ENCODE measurements around the gene SEMA3A.
"Not testable (repeated sequence)": the region's sequence is repeated elsewhere in the genome, so short reads cannot be mapped to it uniquely, and the experiment has no call there.

Gene SEMA3A

DNA sequence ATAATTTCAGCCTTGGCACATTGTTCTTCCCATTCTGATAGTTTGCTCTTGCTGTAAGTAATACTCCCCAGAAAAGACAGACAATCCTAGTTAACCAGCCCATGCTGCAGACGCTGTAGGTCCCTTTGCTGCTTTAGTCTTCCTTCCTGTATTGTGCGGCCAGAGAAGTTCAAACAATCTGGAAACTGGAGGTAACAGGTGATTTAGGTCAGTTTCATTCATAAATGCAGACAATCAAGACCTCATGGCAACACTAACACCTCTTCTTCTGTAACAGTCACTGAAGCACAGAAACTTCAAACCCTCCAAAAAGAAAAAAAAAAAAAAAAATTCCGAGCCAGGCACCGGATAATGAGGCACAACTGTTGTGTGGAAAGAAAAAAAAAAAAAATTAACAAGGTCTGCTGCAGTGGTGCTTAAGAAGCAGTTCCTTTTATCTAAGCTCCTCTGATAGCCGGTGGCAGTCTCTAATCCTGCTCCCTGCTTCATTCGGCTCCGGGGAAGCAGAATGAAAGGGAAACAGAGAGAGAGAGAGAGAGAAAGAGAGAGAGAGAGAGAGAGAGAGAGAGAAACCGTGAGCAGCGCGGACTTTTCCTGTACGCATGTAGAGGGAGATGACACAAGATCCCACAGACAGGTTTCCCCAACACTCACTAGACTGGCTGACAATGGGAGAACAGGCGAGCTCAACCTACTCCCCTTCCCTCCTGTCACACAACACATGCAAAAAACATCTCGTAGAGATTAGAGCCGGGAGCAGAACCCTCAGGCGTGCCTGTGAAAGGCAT is at the start of gene SEMA3A:
Gene SEMA3A (minus strand): TSS at position 306 of the 788 bp plus-strand sequence. CDS start 203 bp downstream, at position 103.
- Mint-ChIP-seq H3K36me3 (no peaks in the 10 kb centered on the region), H3K4me1 (peaks cover 45% of the 10 kb centered on the region), H3K4me3 (peak within 1 kb of the TSS; percentile 94), H3K27ac (peak within 1 kb of the TSS; percentile 84), H3K27me3 (no peaks in the 10 kb centered on the region), H3K9me3 (no peaks in the 10 kb centered on the region)

DNA sequence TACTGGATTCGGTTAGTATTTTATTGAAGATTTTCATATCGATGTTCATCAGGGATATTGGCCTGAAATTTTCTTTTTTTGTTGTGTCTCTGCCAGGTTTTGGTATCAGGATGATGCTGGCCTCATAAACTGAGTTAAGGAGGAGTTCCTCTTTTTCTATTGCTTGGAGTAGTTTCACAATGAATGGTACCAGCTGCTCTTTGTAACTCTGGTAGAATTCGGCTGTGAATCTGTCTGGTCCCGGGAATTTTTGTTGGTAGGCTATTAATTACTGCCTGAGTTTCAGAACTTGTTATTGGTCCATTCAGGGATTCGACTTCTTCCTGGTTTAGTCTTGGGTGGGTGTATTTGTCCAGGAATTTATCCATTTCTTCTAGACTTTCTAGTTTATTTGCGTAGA is 48.4 kb upstream of the SEMA3A start:
- not testable (repeated sequence) for H3K4me3 Mint-ChIP-seq, H3K36me3 Mint-ChIP-seq, H3K27me3 Mint-ChIP-seq, H3K27ac Mint-ChIP-seq, H3K4me1 Mint-ChIP-seq
- H3K9me3 Mint-ChIP-seq: peaks cover 19% of the 10 kb centered on the region

- H3K4me1 Mint-ChIP-seq: peaks cover 3% of the 10 kb centered on the region
- H3K36me3 Mint-ChIP-seq: peaks cover 2% of the 10 kb centered on the region
- H3K27me3 Mint-ChIP-seq: no peaks in the 10 kb centered on the region
- no peak overlapping the region for H3K27ac Mint-ChIP-seq
- peaks cover 10% of the 10 kb centered on the region for H3K9me3 Mint-ChIP-seq
- no peak overlapping the region for H3K4me3 Mint-ChIP-seq
These were observed 44.0 kb upstream of the SEMA3A start for GRCh38 chr7:84238596-84238995.

DNA sequence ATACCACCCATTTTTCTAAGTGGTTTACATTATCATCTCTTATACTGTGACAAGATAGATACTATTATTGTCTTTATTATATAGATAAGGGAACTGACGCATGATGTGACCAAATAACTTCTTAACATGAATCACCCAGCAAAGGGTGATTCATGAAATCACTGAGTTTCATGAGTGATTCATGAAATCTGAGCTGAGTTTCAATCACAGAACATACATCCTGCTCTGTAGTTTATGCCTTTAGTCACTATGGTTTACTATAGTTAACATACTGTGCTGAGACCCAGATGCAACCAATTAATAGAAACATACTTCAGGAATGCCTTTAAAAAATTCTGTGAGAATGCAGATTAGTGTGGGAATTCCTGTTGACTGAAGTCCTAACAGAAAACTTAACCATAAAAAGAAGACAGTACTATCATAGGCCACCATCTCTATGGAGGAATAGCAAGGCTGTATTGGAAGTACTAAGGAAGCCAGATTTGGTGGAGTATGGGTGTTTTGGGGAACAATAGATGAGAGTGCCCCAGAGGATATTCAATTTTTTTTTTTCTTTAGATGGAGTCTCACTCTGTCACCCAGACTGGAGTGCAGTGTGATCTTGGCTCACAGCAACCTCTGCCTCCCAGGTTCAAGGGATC is 43.1 kb upstream of the SEMA3A start:
- Mint-ChIP-seq H3K4me1 (peaks cover 4% of the 10 kb centered on the region), H3K27ac (no peak overlapping the region), H3K4me3 (no peak overlapping the region), H3K36me3 (peaks cover 2% of the 10 kb centered on the region), H3K27me3 (no peaks in the 10 kb centered on the region), H3K9me3 (peaks cover 4% of the 10 kb centered on the region)

DNA sequence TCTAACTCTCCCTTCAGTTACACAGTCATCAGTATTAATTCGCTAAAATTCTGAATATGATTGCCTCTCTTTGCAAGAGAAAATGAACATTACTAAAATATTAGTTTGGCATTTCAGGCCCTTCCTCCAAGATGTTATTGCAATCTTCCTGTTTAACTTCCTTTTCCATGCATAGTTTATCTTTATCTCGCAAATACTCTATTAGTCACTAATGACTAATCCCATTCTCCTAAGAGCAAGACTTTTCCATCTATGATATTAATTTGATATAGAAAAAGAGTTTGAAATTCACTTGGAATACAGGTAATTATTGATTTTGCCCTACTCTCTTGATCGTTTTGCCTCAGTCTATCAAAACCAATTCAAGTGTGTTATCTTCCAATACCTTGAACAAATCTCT is 41.8 kb upstream of the SEMA3A start:
- Mint-ChIP-seq H3K4me1 (peaks cover 8% of the 10 kb centered on the region), H3K9me3 (peaks cover 4% of the 10 kb centered on the region), H3K27ac (no peak overlapping the region), H3K36me3 (peaks cover 2% of the 10 kb centered on the region), H3K27me3 (no peaks in the 10 kb centered on the region), H3K4me3 (no peak overlapping the region)

GRCh38 chr7:84232646-84233045 is 38.1 kb upstream of the SEMA3A start:
- H3K36me3 Mint-ChIP-seq: no peaks in the 10 kb centered on the region
- H3K4me3 Mint-ChIP-seq: no peak overlapping the region
- no peaks in the 10 kb centered on the region for H3K9me3 Mint-ChIP-seq
- H3K27ac Mint-ChIP-seq: no peak overlapping the region
- H3K27me3 Mint-ChIP-seq: no peaks in the 10 kb centered on the region
- H3K4me1 Mint-ChIP-seq: peaks cover 6% of the 10 kb centered on the region

DNA sequence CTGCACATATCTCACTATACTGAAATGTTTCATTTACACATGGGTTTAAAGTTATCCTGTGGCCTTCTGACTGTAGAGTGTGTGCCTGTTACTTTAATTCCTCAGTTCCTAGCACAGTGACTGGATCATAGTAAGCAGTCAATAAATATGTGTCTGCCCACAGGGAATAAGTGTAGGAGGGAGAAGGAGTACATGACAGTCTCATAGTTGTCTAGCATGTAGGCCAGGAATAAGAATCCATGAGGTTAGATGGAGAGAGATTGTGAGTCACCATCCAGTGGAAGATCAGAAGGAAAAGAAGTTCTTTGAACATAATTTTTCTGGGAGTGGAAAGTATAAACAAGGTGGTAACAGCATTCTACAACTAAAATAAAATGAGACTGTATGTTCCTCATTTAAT is 36.6 kb upstream of the SEMA3A start:
- Mint-ChIP-seq H3K36me3 (no peaks in the 10 kb centered on the region), H3K4me3 (no peak overlapping the region), H3K27ac (no peak overlapping the region), H3K4me1 (peaks cover 5% of the 10 kb centered on the region), H3K27me3 (no peaks in the 10 kb centered on the region), H3K9me3 (no peaks in the 10 kb centered on the region)

DNA sequence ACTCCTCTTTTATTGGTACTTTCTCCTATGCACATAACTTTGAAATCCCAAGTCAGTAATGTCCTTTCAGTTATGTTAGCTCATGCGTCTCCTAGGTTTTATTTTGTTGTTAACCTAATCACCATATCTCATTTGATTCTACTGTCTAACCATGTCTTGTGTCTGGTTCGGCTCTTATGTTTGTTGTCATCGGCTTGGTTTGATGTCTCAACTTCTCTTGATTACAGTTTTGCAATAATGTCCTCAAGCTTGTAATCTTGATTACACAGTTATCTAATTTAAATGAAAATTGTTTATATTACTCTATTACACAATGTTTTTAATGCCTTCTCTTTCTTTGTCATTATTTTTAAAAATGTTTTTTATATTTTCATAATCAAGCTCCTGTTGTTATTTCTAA is 35.9 kb upstream of the SEMA3A start:
- no peak overlapping the region for H3K27ac Mint-ChIP-seq
- H3K4me3 Mint-ChIP-seq: no peak overlapping the region
- H3K36me3 Mint-ChIP-seq: no peaks in the 10 kb centered on the region
- peaks cover 1% of the 10 kb centered on the region for H3K27me3 Mint-ChIP-seq
- H3K9me3 Mint-ChIP-seq: no peaks in the 10 kb centered on the region
- H3K4me1 Mint-ChIP-seq: peaks cover 5% of the 10 kb centered on the region

- H3K27ac Mint-ChIP-seq: no peak overlapping the region
- H3K36me3 Mint-ChIP-seq: no peaks in the 10 kb centered on the region
- H3K4me3 Mint-ChIP-seq: no peak overlapping the region
- no peaks in the 10 kb centered on the region for H3K9me3 Mint-ChIP-seq
- peaks cover 1% of the 10 kb centered on the region for H3K27me3 Mint-ChIP-seq
- H3K4me1 Mint-ChIP-seq: peaks cover 5% of the 10 kb centered on the region
These were observed 33.9 kb upstream of the SEMA3A start for GRCh38 chr7:84228526-84228925.

DNA sequence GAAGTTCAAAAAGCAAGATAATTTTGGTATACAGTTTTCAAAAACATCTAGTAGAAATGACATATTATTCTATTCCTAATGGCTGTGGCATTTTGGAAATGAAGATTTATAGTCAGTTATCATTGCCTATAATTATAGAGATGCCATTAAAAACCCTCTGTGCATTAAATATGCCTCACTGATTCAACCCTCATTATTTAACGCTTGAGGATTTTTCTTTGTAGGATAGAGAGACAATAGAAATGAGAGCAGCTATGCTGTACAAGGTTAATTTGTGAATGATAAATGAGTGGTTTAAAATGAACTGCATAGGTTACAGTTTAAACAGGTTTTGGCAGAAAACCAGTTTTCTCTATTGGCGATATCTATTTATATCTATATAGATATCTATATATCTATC is 32.2 kb upstream of the SEMA3A start:
- Mint-ChIP-seq H3K4me3 (no peak overlapping the region), H3K27ac (no peak overlapping the region), H3K4me1 (no peaks in the 10 kb centered on the region), H3K36me3 (no peaks in the 10 kb centered on the region), H3K27me3 (peaks cover 1% of the 10 kb centered on the region), H3K9me3 (no peaks in the 10 kb centered on the region)

DNA sequence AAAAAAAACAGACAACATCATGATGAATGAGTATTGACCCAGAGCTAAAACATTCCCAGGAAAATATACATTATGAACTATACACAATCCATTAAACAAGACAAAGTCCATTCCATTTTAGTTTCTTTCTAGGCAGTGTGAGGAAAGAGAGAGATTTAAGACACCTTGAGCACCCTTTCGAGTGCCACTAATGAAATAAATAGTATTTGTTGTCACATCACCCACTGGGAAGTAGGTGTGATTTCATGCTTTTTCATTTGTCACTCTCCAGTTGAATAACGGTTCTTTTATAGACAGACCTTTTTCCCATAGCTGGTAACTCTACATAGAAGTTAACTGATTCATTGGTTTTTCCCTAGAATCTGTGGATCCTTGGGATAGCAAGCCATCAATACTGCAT is 29.9 kb upstream of the SEMA3A start:
- Mint-ChIP-seq H3K36me3 (no peaks in the 10 kb centered on the region), H3K27me3 (peaks cover 1% of the 10 kb centered on the region), H3K4me1 (no peaks in the 10 kb centered on the region), H3K27ac (no peak overlapping the region), H3K9me3 (no peaks in the 10 kb centered on the region), H3K4me3 (no peak overlapping the region)

GRCh38 chr7:84219310-84219709 is 24.7 kb upstream of the SEMA3A start:
- no peaks in the 10 kb centered on the region for H3K4me1 Mint-ChIP-seq
- H3K27me3 Mint-ChIP-seq: peaks cover 2% of the 10 kb centered on the region
- H3K4me3 Mint-ChIP-seq: no peak overlapping the region
- no peaks in the 10 kb centered on the region for H3K9me3 Mint-ChIP-seq
- H3K36me3 Mint-ChIP-seq: no peaks in the 10 kb centered on the region
- no peak overlapping the region for H3K27ac Mint-ChIP-seq

DNA sequence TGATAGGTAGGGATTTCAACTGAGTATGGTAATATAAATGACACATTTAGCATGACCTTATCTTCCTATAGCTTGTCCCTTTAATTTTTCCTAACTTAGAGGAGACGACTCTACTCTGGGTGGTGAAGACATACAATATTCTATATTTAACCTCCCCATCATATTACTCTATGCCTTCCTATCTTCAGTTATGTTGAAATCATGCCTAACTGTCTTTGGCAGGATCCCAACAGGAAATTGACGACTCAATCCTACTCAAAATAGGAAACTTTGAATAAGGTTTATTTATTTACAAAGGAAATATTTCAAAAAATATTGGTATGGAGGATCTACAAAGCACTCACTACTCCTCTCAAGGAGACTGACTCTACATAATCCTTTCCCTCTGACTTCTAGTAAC is 24.1 kb upstream of the SEMA3A start:
- H3K27me3 Mint-ChIP-seq: peaks cover 2% of the 10 kb centered on the region
- no peaks in the 10 kb centered on the region for H3K9me3 Mint-ChIP-seq

GRCh38 chr7:84216472-84216871 is 21.9 kb upstream of the SEMA3A start:
- no peak overlapping the region for H3K4me3 Mint-ChIP-seq
- H3K27ac Mint-ChIP-seq: no peak overlapping the region
- peaks cover 2% of the 10 kb centered on the region for H3K27me3 Mint-ChIP-seq
- no peaks in the 10 kb centered on the region for H3K36me3 Mint-ChIP-seq
- no peaks in the 10 kb centered on the region for H3K9me3 Mint-ChIP-seq
- H3K4me1 Mint-ChIP-seq: no peaks in the 10 kb centered on the region

More for the DNA sequence above, 24.1 kb upstream of the SEMA3A start:
- no peak overlapping the region for H3K4me3 Mint-ChIP-seq
- no peaks in the 10 kb centered on the region for H3K4me1 Mint-ChIP-seq
- no peak overlapping the region for H3K27ac Mint-ChIP-seq
- no peaks in the 10 kb centered on the region for H3K36me3 Mint-ChIP-seq

- not testable (repeated sequence) for H3K4me1 Mint-ChIP-seq, H3K36me3 Mint-ChIP-seq, H3K4me3 Mint-ChIP-seq, H3K9me3 Mint-ChIP-seq, H3K27me3 Mint-ChIP-seq, H3K27ac Mint-ChIP-seq
These were observed 20.2 kb upstream of the SEMA3A start for GRCh38 chr7:84214757-84215156.

DNA sequence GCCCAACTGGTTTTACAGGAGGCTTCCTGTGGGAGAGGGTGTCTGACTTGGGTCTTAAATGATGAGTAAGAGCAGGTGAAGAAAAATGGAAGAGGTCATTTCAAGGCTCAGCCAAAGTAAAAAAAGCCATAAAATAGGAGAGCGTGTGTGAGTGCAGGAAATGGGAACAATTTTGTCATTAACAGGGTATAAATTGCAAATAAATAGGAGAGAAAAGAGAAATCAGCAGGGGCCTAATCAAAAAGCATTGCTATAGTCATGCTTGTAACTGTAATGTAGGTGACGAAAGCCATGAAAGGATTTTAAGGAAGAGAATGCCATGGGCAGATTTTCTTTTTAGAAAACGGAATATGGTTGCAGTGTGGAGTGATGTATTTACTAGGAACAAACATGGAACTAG is 15.7 kb upstream of the SEMA3A start:
- H3K9me3 Mint-ChIP-seq: no peaks in the 10 kb centered on the region
- H3K27me3 Mint-ChIP-seq: peaks cover under 1% of the 10 kb centered on the region
- H3K36me3 Mint-ChIP-seq: no peaks in the 10 kb centered on the region
- H3K4me3 Mint-ChIP-seq: no peak overlapping the region
- no peak overlapping the region for H3K27ac Mint-ChIP-seq
- no peaks in the 10 kb centered on the region for H3K4me1 Mint-ChIP-seq
